H1 (cell line): ENCODE results near the gene SLC13A5.

Source experiments
- CBX8 ChIP-seq: fragments of 300-800, 300-1000 bp; sonication (generic); IDR thresholded peaks from 2 replicates; pipeline ENCODE4 v1.7.1; 2016; ENCODE audit warnings: low read depth, low read length, borderline replicate concordance
- CREB1 ChIP-seq: IDR thresholded peaks from 2 replicates; pipeline ENCODE4 v1.6.1; 2012; ENCODE audit warnings: inconsistent platforms
- CTCF ChIP-seq, 3 experiments: IDR thresholded peaks; 1 replicate in 2 of 3; 2 replicates in 1 of 3; pipeline versions ENCODE4 v1.5.1 to v1.6.1; 2011; ENCODE audit warnings: low read length in 3 of 3, mild to moderate bottlenecking in 3 of 3, inconsistent platforms in 2 of 3, low read depth in 1 of 3, moderate library complexity in 1 of 3; ENCODE audit not compliant: insufficient read depth in 1 of 3; ENCODE audit errors: control extremely low read depth in 1 of 3
- GTF2F1 ChIP-seq: IDR thresholded peaks from 2 replicates; pipeline ENCODE4 v1.6.1; 2012; ENCODE audit warnings: low read depth, low read length, improper control_type of control experiment, borderline replicate concordance
- HDAC2 ChIP-seq, 2 experiments: fragments of 300-600 bp in 1 of 2; sonication (generic) in 1 of 2; IDR thresholded peaks; 2 replicates each; pipeline ENCODE4 v1.6.1; 2011 to 2012; ENCODE audit warnings: low read depth in 2 of 2, low read length in 2 of 2, mild to moderate bottlenecking in 2 of 2, moderate library complexity in 2 of 2, borderline replicate concordance in 1 of 2, inconsistent platforms in 1 of 2
- MAX ChIP-seq: IDR thresholded peaks from 2 replicates; pipeline ENCODE4 v1.6.1; 2012; ENCODE audit warnings: inconsistent platforms
- POLR2A ChIP-seq, 2 experiments: IDR thresholded peaks; 1 replicate in 1 of 2; 2 replicates in 1 of 2; pipeline ENCODE4 v1.6.1; 2011; ENCODE audit warnings: low read depth in 2 of 2, low read length in 2 of 2, mild to moderate bottlenecking in 2 of 2; ENCODE audit errors: control extremely low read depth in 1 of 2
- POLR2AphosphoS5 ChIP-seq: IDR thresholded peaks from 2 replicates; pipeline ENCODE4 v1.6.1; 2011; ENCODE audit warnings: low read depth, low read length
- SUZ12 ChIP-seq: fragments of 200-600 bp; sonication (generic); IDR thresholded peaks from 2 replicates; pipeline ENCODE4 v1.6.1; 2012; ENCODE audit warnings: mild to moderate bottlenecking, inconsistent platforms, low read length, moderate library complexity, mixed read lengths
- TAF1 ChIP-seq: IDR thresholded peaks from 2 replicates; pipeline ENCODE4 v1.6.1; 2011; ENCODE audit warnings: mild to moderate bottlenecking, low read depth, low read length
- TEAD4 ChIP-seq: IDR thresholded peaks from 2 replicates; pipeline ENCODE4 v1.6.1; 2012; ENCODE audit warnings: low read depth, low read length, inconsistent platforms, mixed read lengths
- YY1 ChIP-seq: IDR thresholded peaks from 2 replicates; pipeline ENCODE4 v1.6.1; 2011; ENCODE audit warnings: low read depth, mild to moderate bottlenecking, low read length
- TF ChIP-seq, protein P1 (sequence below): IDR thresholded peaks from 2 replicates; pipeline ENCODE4 v1.6.1; 2011; ENCODE audit warnings: low read depth, mild to moderate bottlenecking, low read length; ENCODE audit not compliant: insufficient read depth
- TF ChIP-seq, protein P2 (sequence below): IDR thresholded peaks from 2 replicates; pipeline ENCODE4 v1.6.1; 2011; ENCODE audit warnings: low read length, improper control_type of control experiment

DNA sequence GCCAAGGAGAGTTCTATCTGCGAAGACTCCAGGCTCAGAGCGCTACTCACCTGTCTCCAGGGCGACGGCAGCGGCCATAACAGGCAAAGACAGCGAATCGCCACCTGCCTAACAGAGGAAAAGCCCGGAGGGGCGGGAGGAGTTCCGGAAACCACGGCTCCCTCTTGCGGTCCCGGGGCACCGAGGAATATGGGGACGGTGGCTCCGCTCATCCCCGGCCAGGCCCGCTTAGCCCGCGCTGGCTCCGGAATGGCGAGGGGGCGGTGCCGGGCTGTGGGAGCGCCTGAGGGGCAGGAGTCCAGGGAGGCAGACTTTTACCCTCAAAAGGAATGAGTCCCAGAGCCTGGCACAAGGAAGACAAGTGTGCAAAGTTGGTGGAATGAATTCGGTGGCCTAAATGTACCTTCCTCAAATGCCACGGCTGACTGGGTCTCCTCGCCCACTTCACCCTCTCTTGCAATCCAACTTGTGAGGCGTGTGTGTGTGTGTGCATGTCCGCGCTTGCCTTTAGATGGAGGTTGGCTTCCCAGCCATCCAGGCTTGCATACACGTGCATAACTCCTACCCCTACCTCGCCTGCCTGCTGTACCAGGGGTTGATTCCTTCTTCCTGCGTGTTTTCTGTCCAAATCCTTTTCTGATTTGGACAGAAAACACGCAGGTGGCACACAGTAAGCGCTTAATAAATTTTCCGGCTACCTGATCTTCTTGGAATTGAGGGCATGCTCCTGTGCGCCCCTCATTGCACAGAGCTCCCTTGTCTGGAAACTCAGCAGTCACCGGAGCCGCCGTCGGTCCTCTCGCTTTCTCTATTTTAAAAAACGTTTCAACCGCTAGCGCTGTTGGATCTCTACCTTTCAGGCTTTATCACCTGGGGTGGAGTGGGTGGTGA, 58.1 kb downstream of the SLC13A5 start:
- TF ChIP-seq CREB1 (no peak), TEAD4 (no peak), POLR2AphosphoS5 (no peak), SUZ12 (peak; percentile 54), CTCF (IDR thresholded peaks at IDR 0.05; ENCODE audit: control extremely low read depth in 1 of 3, insufficient read depth in 1 of 3, low read depth in 1 of 3, low read length in 3 of 3) (peak; percentile 17 to 27 (median 19); a peak in 2 of 4 replicates), CBX8 (no peak), YY1 (peak; percentile 87), POLR2A (IDR thresholded peaks at IDR 0.05; ENCODE audit: control extremely low read depth in 1 of 2, low read depth in 2 of 2, low read length in 2 of 2) (no peak), GTF2F1 (no peak), MAX (0 out of 2 replicates have a peak, but pooled peaks have one; percentile 22), HDAC2 (IDR thresholded peaks at IDR 0.05; ENCODE audit: borderline replicate concordance in 1 of 2, low read depth in 2 of 2, low read length in 2 of 2) (no peak), TAF1 (0 out of 2 replicates have a peak, but pooled peaks have one; percentile 13)
- TF ChIP-seq, protein P1, sequence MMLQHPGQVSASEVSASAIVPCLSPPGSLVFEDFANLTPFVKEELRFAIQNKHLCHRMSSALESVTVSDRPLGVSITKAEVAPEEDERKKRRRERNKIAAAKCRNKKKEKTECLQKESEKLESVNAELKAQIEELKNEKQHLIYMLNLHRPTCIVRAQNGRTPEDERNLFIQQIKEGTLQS, result no peak
- TF ChIP-seq, protein P2, sequence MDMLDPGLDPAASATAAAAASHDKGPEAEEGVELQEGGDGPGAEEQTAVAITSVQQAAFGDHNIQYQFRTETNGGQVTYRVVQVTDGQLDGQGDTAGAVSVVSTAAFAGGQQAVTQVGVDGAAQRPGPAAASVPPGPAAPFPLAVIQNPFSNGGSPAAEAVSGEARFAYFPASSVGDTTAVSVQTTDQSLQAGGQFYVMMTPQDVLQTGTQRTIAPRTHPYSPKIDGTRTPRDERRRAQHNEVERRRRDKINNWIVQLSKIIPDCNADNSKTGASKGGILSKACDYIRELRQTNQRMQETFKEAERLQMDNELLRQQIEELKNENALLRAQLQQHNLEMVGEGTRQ, result no peak
